Measurements from ENCODE around the gene BLOC1S6. TPM values are rescaled to one million over a fixed set of nuclear protein-coding genes. Genes with fewer than 3 reads are reported as not detected.

The BLOC1S6 gene
- total RNA-seq, 1 donor from 2014 or later: 64.2 TPM

GRCh38 chr15:45588219-45588875, 1.2 kb downstream of the BLOC1S6 start:
- peak overlapping the region; percentile 99 for H3K4me3 ChIP-seq (ENCODE audit: insufficient read depth, low read depth, low read length)
- no peaks in the 10 kb centered on the region for H3K27me3 ChIP-seq (ENCODE audit: insufficient read depth, low read length)
- peak overlapping the region; percentile 94 for H3K9ac ChIP-seq (ENCODE audit: low read length)
- peaks cover 20% of the 10 kb centered on the region for H3K4me1 ChIP-seq (ENCODE audit: insufficient read depth, low read length)
- no peaks in the 10 kb centered on the region for H3K36me3 ChIP-seq (ENCODE audit: insufficient read depth, low read length)
- FAIRE-seq: peak; percentile 9
- H4K20me1 ChIP-seq (ENCODE audit: insufficient read depth, low read length): no peaks in the 10 kb centered on the region
- peaks cover 17% of the 10 kb centered on the region for H3K4me1 Mint-ChIP-seq (ENCODE audit: low read depth, unreplicated experiment)
- H2AFZ ChIP-seq (ENCODE audit: low read depth, low read length): no peak overlapping the region
- H3K79me2 ChIP-seq (ENCODE audit: insufficient read depth, low read length): peaks cover 58% of the 10 kb centered on the region
- H3K4me3 Mint-ChIP-seq (ENCODE audit: unreplicated experiment): peak overlapping the region; percentile 96
- no peaks in the 10 kb centered on the region for H3K27me3 Mint-ChIP-seq (ENCODE audit: low read depth, unreplicated experiment)
- peak overlapping the region; percentile 88 for H3K4me2 ChIP-seq (ENCODE audit: low read length)
- DNase-seq (ENCODE audit: low read depth): no peak
- no peak for TF ChIP-seq EZH2 (IDR thresholded peaks at IDR 0.05; ENCODE audit: insufficient read depth, low read length)
- no peak for TF ChIP-seq CTCF (IDR thresholded peaks at IDR 0.05; ENCODE audit: insufficient read depth, low read depth, low read length)
- no peaks in the 10 kb centered on the region for H3K9me3 Mint-ChIP-seq (ENCODE audit: unreplicated experiment)
- no peaks in the 10 kb centered on the region for H3K9me3 ChIP-seq (ENCODE audit: insufficient read depth, low read depth, low read length)
- peaks cover under 1% of the 10 kb centered on the region for H3K36me3 Mint-ChIP-seq (ENCODE audit: low read depth, unreplicated experiment)
- H3K27ac Mint-ChIP-seq (ENCODE audit: unreplicated experiment): peak overlapping the region; percentile 73
- H3K27ac ChIP-seq (ENCODE audit: low read depth, low read length): peak overlapping the region; percentile 97

GRCh38 chr15:45589256-45589655, 2.1 kb downstream of the BLOC1S6 start:
- Histone ChIP-seq H3K4me2 (ENCODE audit: low read length) (peak overlapping the region; percentile 88), H3K4me3 (ENCODE audit: insufficient read depth, low read depth, low read length) (peak overlapping the region; percentile 99), H3K4me1 (ENCODE audit: insufficient read depth, low read length) (peaks cover 21% of the 10 kb centered on the region), H3K27me3 (ENCODE audit: insufficient read depth, low read length) (no peaks in the 10 kb centered on the region), H4K20me1 (ENCODE audit: insufficient read depth, low read length) (peaks cover 1% of the 10 kb centered on the region), H3K79me2 (ENCODE audit: insufficient read depth, low read length) (peaks cover 67% of the 10 kb centered on the region), H3K36me3 (ENCODE audit: insufficient read depth, low read length) (no peaks in the 10 kb centered on the region), H3K9me3 (ENCODE audit: insufficient read depth, low read depth, low read length) (no peaks in the 10 kb centered on the region), H3K9ac (ENCODE audit: low read length) (peak overlapping the region; percentile 94), H2AFZ (ENCODE audit: low read depth, low read length) (no peak overlapping the region), H3K27ac (ENCODE audit: low read depth, low read length) (peak overlapping the region; percentile 97)
- Mint-ChIP-seq H3K4me1 (ENCODE audit: low read depth, unreplicated experiment) (peaks cover 18% of the 10 kb centered on the region), H3K27me3 (ENCODE audit: low read depth, unreplicated experiment) (no peaks in the 10 kb centered on the region), H3K4me3 (ENCODE audit: unreplicated experiment) (peak overlapping the region; percentile 96), H3K9me3 (ENCODE audit: unreplicated experiment) (no peaks in the 10 kb centered on the region), H3K36me3 (ENCODE audit: low read depth, unreplicated experiment) (peaks cover 2% of the 10 kb centered on the region), H3K27ac (ENCODE audit: unreplicated experiment) (peak overlapping the region; percentile 73)
- DNase-seq (ENCODE audit: low read depth) (no peak), FAIRE-seq (no peak)
- no peak for TF ChIP-seq CTCF (IDR thresholded peaks at IDR 0.05; ENCODE audit: insufficient read depth, low read depth, low read length)
- no peak for TF ChIP-seq EZH2 (IDR thresholded peaks at IDR 0.05; ENCODE audit: insufficient read depth, low read length)

- Histone ChIP-seq H3K27ac (ENCODE audit: low read depth, low read length) (no peak overlapping the region), H3K36me3 (ENCODE audit: insufficient read depth, low read length) (peaks cover 4% of the 10 kb centered on the region), H2AFZ (ENCODE audit: low read depth, low read length) (no peak overlapping the region), H3K27me3 (ENCODE audit: insufficient read depth, low read length) (no peaks in the 10 kb centered on the region), H3K4me1 (ENCODE audit: insufficient read depth, low read length) (peaks cover 10% of the 10 kb centered on the region), H4K20me1 (ENCODE audit: insufficient read depth, low read length) (peaks cover 29% of the 10 kb centered on the region), H3K4me2 (ENCODE audit: low read length) (no peak overlapping the region), H3K79me2 (ENCODE audit: insufficient read depth, low read length) (peaks cover 84% of the 10 kb centered on the region), H3K4me3 (ENCODE audit: insufficient read depth, low read depth, low read length) (no peak overlapping the region), H3K9ac (ENCODE audit: low read length) (no peak overlapping the region), H3K9me3 (ENCODE audit: insufficient read depth, low read depth, low read length) (no peaks in the 10 kb centered on the region)
- TF ChIP-seq EZH2 (IDR thresholded peaks at IDR 0.05; ENCODE audit: insufficient read depth, low read length) (no peak), CTCF (IDR thresholded peaks at IDR 0.05; ENCODE audit: insufficient read depth, low read depth, low read length) (no peak)
- H3K36me3 Mint-ChIP-seq (ENCODE audit: low read depth, unreplicated experiment): peaks cover 18% of the 10 kb centered on the region
- no peak overlapping the region for H3K4me3 Mint-ChIP-seq (ENCODE audit: unreplicated experiment)
- H3K27me3 Mint-ChIP-seq (ENCODE audit: low read depth, unreplicated experiment): no peaks in the 10 kb centered on the region
- H3K4me1 Mint-ChIP-seq (ENCODE audit: low read depth, unreplicated experiment): peaks cover 6% of the 10 kb centered on the region
- H3K27ac Mint-ChIP-seq (ENCODE audit: unreplicated experiment): no peak overlapping the region
- DNase-seq (ENCODE audit: low read depth) (peak; percentile 20), FAIRE-seq (no peak)
- peaks cover 2% of the 10 kb centered on the region for H3K9me3 Mint-ChIP-seq (ENCODE audit: unreplicated experiment)
Measured at GRCh38 chr15:45594319-45594718, 7.1 kb downstream of the BLOC1S6 start.
